IMR-90 (cell line): ENCODE measurements around the gene MRPL54. TPM values are rescaled to one million over a fixed set of nuclear protein-coding genes. Genes with fewer than 3 reads are reported as not detected.

ENCODE experiments used
- ATAC-seq: fragments of 200-7000 bp; cut with Tn5 transposase; 2 replicates; pipeline ENCODE4 v1.9.1; 2020; ENCODE audit warnings: low read depth, mild to moderate bottlenecking, moderate library complexity
- BruUV-seq: library from RNA; stranded (reverse); fragments of 400-500 nt; replicated peaks from 2 replicates; lab custom pipeline; 2021; lab: Mats Ljungman, UMichigan
- CTCF ChIA-PET: fragments of 300-600 bp; formaldehyde crosslinking; extraction: SDS; loops from one replicate; lab custom pipeline; 2021; ENCODE audit warnings: antibody characterized with exemption; lab: Yijun Ruan, JAX
- POLR2A ChIA-PET: fragments of 300-600 bp; sonication (Branson Sonifier 250); formaldehyde crosslinking; loops from one replicate; lab custom pipeline; 2022; ENCODE audit warnings: antibody characterized with exemption; ENCODE audit not compliant: unreplicated experiment; lab: Charles Lee
- DNase-seq: peaks from one replicate; pipeline ENCODE4 v3.0.0; 2013
- H2AFZ ChIP-seq: replicated peaks from 2 replicates; pipeline ENCODE3; 2013; ENCODE audit warnings: low read length, mild to moderate bottlenecking; ENCODE audit not compliant: poor library complexity
- H2AK5ac ChIP-seq: 2 replicates; pipeline ENCODE4 v1.6.1; 2013; ENCODE audit warnings: low read depth, low read length, inconsistent platforms
- H2AK9ac ChIP-seq: replicated peaks from 2 replicates; pipeline ENCODE3; 2013; ENCODE audit warnings: mild to moderate bottlenecking, low read depth, low read length, moderate library complexity; ENCODE audit not compliant: poor library complexity
- H2BK120ac ChIP-seq: 2 replicates; pipeline ENCODE4 v1.6.1; 2013; ENCODE audit warnings: low read depth, low read length, inconsistent platforms
- H2BK15ac ChIP-seq: 3 replicates; pipeline ENCODE4 v1.6.1; 2013; ENCODE audit warnings: low read depth, low read length, inconsistent platforms
- H2BK20ac ChIP-seq: 2 replicates; pipeline ENCODE4 v1.6.1; 2013; ENCODE audit warnings: low read depth, mild to moderate bottlenecking, inconsistent platforms, low read length, moderate library complexity
- H2BK5ac ChIP-seq: 2 replicates; pipeline ENCODE4 v1.6.1; 2013; ENCODE audit warnings: mild to moderate bottlenecking, low read depth, low read length, inconsistent platforms; ENCODE audit not compliant: poor library complexity, severe bottlenecking
- H3K14ac ChIP-seq: replicated peaks from 2 replicates; pipeline ENCODE4 v1.6.1; 2013; ENCODE audit warnings: low read depth, low read length, inconsistent platforms
- H3K18ac ChIP-seq: 2 replicates; pipeline ENCODE4 v1.6.1; 2013; ENCODE audit warnings: low read depth, low read length, control low read depth
- H3K23ac ChIP-seq: 2 replicates; pipeline ENCODE4 v1.6.1; 2013; ENCODE audit warnings: low read depth, low read length, inconsistent platforms
- H3K27ac ChIP-seq: 2 replicates; pipeline ENCODE4 v1.5.1; 2013; ENCODE audit warnings: mild to moderate bottlenecking, control low read depth, low read length; ENCODE audit not compliant: insufficient read depth
- H3K27me3 ChIP-seq: 2 replicates; pipeline ENCODE4 v1.6.1; 2013; ENCODE audit warnings: low read length; ENCODE audit not compliant: control insufficient read depth, insufficient read depth
- H3K36me3 ChIP-seq: 2 replicates; pipeline ENCODE4 v1.6.1; 2013; ENCODE audit warnings: low read length, mixed read lengths; ENCODE audit not compliant: control insufficient read depth, insufficient read depth
- H3K4ac ChIP-seq: 2 replicates; pipeline ENCODE4 v1.6.1; 2013; ENCODE audit warnings: low read depth, low read length, inconsistent platforms
- H3K4me1 ChIP-seq: 2 replicates; pipeline ENCODE4 v1.6.1; 2013; ENCODE audit warnings: low read length, mixed read lengths; ENCODE audit not compliant: control insufficient read depth, insufficient read depth
- H3K4me2 ChIP-seq: 2 replicates; pipeline ENCODE4 v1.6.1; 2013; ENCODE audit warnings: low read depth, mild to moderate bottlenecking, control low read depth, low read length, moderate library complexity
- H3K4me3 ChIP-seq: 2 replicates; pipeline ENCODE4 v1.5.1; 2013; ENCODE audit warnings: low read depth, mild to moderate bottlenecking, control low read depth, low read length, moderate library complexity; ENCODE audit not compliant: insufficient read depth
- H3K56ac ChIP-seq: 2 replicates; pipeline ENCODE4 v1.6.1; 2013; ENCODE audit warnings: low read length, inconsistent platforms; ENCODE audit not compliant: insufficient read depth; ENCODE audit errors: extremely low read depth
- H3K79me1 ChIP-seq, 2 experiments: 2 replicates each; pipeline ENCODE4 v1.6.1; 2013; ENCODE audit warnings: low read length in 2 of 2, inconsistent platforms in 1 of 2, low read depth in 1 of 2
- H3K9ac ChIP-seq: 2 replicates; pipeline ENCODE4 v1.6.1; 2013; ENCODE audit warnings: low read depth, low read length, control low read depth
- H3K9me1 ChIP-seq: 2 replicates; pipeline ENCODE4 v1.6.1; 2013; ENCODE audit warnings: low read length, inconsistent platforms; ENCODE audit not compliant: insufficient read depth
- H3K9me3 ChIP-seq: 2 replicates; pipeline ENCODE4 v1.6.1; 2013; ENCODE audit warnings: low read length; ENCODE audit not compliant: control insufficient read depth, insufficient read depth
- H4K20me1 ChIP-seq: 2 replicates; pipeline ENCODE4 v1.6.1; 2013; ENCODE audit warnings: low read length, inconsistent platforms; ENCODE audit not compliant: insufficient read depth
- H4K5ac ChIP-seq: 2 replicates; pipeline ENCODE4 v1.6.1; 2013; ENCODE audit warnings: mild to moderate bottlenecking, low read depth, low read length, control low read depth
- H4K8ac ChIP-seq, 2 experiments: 2 replicates each; pipeline ENCODE4 v1.6.1; 2013; ENCODE audit warnings: low read depth in 2 of 2, low read length in 2 of 2, control low read depth in 1 of 2, inconsistent platforms in 1 of 2
- H4K91ac ChIP-seq: 2 replicates; pipeline ENCODE4 v1.6.1; 2013; ENCODE audit warnings: low read depth, low read length, inconsistent platforms; ENCODE audit not compliant: insufficient read depth
- BHLHE40 ChIP-seq: fragments of 150-350 bp; IDR thresholded peaks from 2 replicates; pipeline ENCODE4 v1.6.1; 2016; ENCODE audit warnings: mild to moderate bottlenecking, low read depth, low read length
- CEBPB ChIP-seq: IDR thresholded peaks from 2 replicates; pipeline ENCODE4 v1.6.1; 2012; ENCODE audit warnings: low read depth, low read length, improper control_type of control experiment
- CHD1 ChIP-seq: IDR thresholded peaks from 2 replicates; pipeline ENCODE4 v1.6.1; 2012; ENCODE audit warnings: low read depth, low read length, improper control_type of control experiment
- FOS ChIP-seq: fragments of 150-350 bp; IDR thresholded peaks from 2 replicates; pipeline ENCODE4 v1.6.1; 2016; ENCODE audit warnings: low read depth, low read length
- MAFK ChIP-seq: IDR thresholded peaks from 2 replicates; pipeline ENCODE4 v1.6.1; 2012; ENCODE audit warnings: low read depth, low read length, improper control_type of control experiment
- MAZ ChIP-seq: IDR thresholded peaks from 2 replicates; pipeline ENCODE4 v1.6.1; 2012; ENCODE audit warnings: low read depth, mild to moderate bottlenecking, low read length, improper control_type of control experiment, moderate library complexity, borderline replicate concordance
- MXI1 ChIP-seq: IDR thresholded peaks from 2 replicates; pipeline ENCODE4 v1.6.1; 2012; ENCODE audit warnings: low read depth, mild to moderate bottlenecking, low read length, moderate library complexity, borderline replicate concordance
- NFE2L2 ChIP-seq: fragments of 150-350 bp; IDR thresholded peaks from 2 replicates; pipeline ENCODE4 v1.6.1; 2016; ENCODE audit warnings: low read depth, mild to moderate bottlenecking, low read length
- POLR2A ChIP-seq: IDR thresholded peaks from 2 replicates; pipeline ENCODE4 v1.6.1; 2012; ENCODE audit warnings: mild to moderate bottlenecking, low read depth, low read length
- RAD21 ChIP-seq: IDR thresholded peaks from 2 replicates; pipeline ENCODE4 v1.6.1; 2012; ENCODE audit warnings: low read length, improper control_type of control experiment
- RCOR1 ChIP-seq: IDR thresholded peaks from 2 replicates; pipeline ENCODE4 v1.6.1; 2012; ENCODE audit warnings: mild to moderate bottlenecking, low read length, improper control_type of control experiment; ENCODE audit not compliant: insufficient replicate concordance
- RFX5 ChIP-seq: IDR thresholded peaks from 2 replicates; pipeline ENCODE4 v1.8.0; 2012; ENCODE audit warnings: low read depth, mild to moderate bottlenecking, low read length, moderate library complexity
- SMC3 ChIP-seq: fragments of 150-350 bp; IDR thresholded peaks from 2 replicates; pipeline ENCODE4 v1.6.1; 2016; ENCODE audit warnings: low read depth, mild to moderate bottlenecking, antibody characterized with exemption, low read length, moderate library complexity
- WGBS, 2 experiments: methylation state at CpG; one replicate each; pipeline versions ENCODE4 v1.1.5 to v1.1.7; 2013; ENCODE audit warnings: missing lambda C conversion rate in 2 of 2; ENCODE audit not compliant: insufficient read length in 1 of 2; ENCODE audit errors: extremely low coverage in 2 of 2; 5-methylcytosine and 5-hydroxymethylcytosine counted together
- dilution Hi-C: fragments of 300-500 bp; cut with HindIII; formaldehyde crosslinking; loops from one replicate; pipeline ENCODE4 v1.14.3; 2018; ENCODE audit warnings: low sequenced_read_pairs; ENCODE audit not compliant: unreplicated experiment
- in situ Hi-C: fragments of 300-500 bp; cut with MboI; formaldehyde crosslinking; loops from 3 replicates; pipeline ENCODE4 v1.14.3; 2019; ENCODE audit warnings: low sequenced_read_pairs, inconsistent platforms, mixed read lengths
- intact Hi-C: fragments of 100-400 bp; cut with micrococcal nuclease; formaldehyde crosslinking; loops from 2 replicates; pipeline ENCODE4 v1.10.0; 2022
- polyA plus RNA-seq, 3 experiments: library from polyadenylated mRNA; depleted of rRNA; stranded (reverse); fragments of >200 nt; gene quantifications; 2 replicates each; pipeline ENCODE4 v1.2.3, GENCODE V29; 2012; ENCODE audit warnings: low replicate concordance in 1 of 3
- total RNA-seq: library from RNA; depleted of rRNA; stranded (reverse); fragments of >200 nt; gene quantifications from 2 replicates; pipeline ENCODE4 v1.2.3, GENCODE V29; 2012
- TF ChIP-seq, protein P1 (sequence below): fragments of 150-350 bp; IDR thresholded peaks from 2 replicates; pipeline ENCODE4 v1.6.1; 2017; ENCODE audit warnings: mild to moderate bottlenecking, antibody characterized with exemption, low read length, low read depth
- TF ChIP-seq, protein P2 (sequence below): conservative IDR thresholded peaks from 2 replicates; pipeline ENCODE4 v1.5.1; 2012; ENCODE audit warnings: mild to moderate bottlenecking, low read depth, low read length, improper control_type of control experiment
- TF ChIP-seq, protein P3 (sequence below): fragments of 150-350 bp; IDR thresholded peaks from 2 replicates; pipeline ENCODE4 v1.6.1; 2016; ENCODE audit warnings: low read depth, mild to moderate bottlenecking, low read length, moderate library complexity, borderline replicate concordance

The MRPL54 gene
- total and polyA plus RNA-seq, 2 of the 4 experiments (the other 2 are of a cell fraction), result 55.9 to 75.7 TPM

DNA sequence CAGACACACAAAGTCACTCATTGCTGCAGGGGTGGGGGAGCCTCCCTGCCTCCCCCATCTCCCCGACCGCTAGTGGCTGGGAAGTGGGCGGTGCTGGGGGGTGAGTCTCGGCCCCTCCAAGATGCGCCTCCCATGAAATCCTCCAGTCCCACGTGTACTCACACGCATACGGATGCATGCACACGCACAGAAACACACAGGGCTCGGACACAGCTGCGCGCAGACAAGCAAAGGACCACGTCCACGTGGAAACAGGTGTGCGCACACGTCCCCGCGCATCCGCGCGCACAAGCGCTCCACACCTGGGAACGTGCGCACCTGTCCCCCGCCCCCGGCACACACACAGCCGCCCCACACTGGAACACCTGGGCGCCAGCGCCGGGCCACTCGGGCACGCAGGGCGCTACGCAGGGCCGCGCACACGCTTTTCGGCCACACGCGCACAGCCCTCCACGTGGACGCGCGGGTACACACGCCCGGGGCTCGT, 23.0 kb downstream of the MRPL54 start:
- CTCF ChIA-PET, result no interaction called here

More for the DNA sequence above, 23.0 kb downstream of the MRPL54 start:
- Histone ChIP-seq H3K4me1 (no peaks in the 10 kb centered on the region), H3K9me3 (peaks cover 27% of the 10 kb centered on the region), H2AFZ (no peak overlapping the region), H3K23ac (no peak overlapping the region), H3K27ac (no peak overlapping the region), H4K20me1 (no peaks in the 10 kb centered on the region), H4K8ac (no peak overlapping the region), H3K14ac (no peak overlapping the region), H3K4me3 (no peak overlapping the region), H3K79me1 (no peaks in the 10 kb centered on the region), H2BK15ac (no peak overlapping the region), H3K9ac (no peak overlapping the region), H3K36me3 (no peaks in the 10 kb centered on the region), H3K56ac (no peak overlapping the region), H3K18ac (no peak overlapping the region), H2BK120ac (no peak overlapping the region), H2BK20ac (no peak overlapping the region), H2AK9ac (no peak overlapping the region), H4K91ac (no peak overlapping the region), H2BK5ac (no peak overlapping the region), H3K27me3 (peaks cover 28% of the 10 kb centered on the region), H3K4me2 (no peak overlapping the region), H4K5ac (no peak overlapping the region), H3K4ac (no peak overlapping the region), H3K9me1 (no peaks in the 10 kb centered on the region), H2AK5ac (no peak overlapping the region)
- in situ Hi-C loops, result no loop called here
- no peak for ATAC-seq
- no peak for TF ChIP-seq SMC3
- no peak for TF ChIP-seq RFX5
- TF ChIP-seq RAD21, result no peak
- no peak for TF ChIP-seq MAZ
- TF ChIP-seq, protein P1, sequence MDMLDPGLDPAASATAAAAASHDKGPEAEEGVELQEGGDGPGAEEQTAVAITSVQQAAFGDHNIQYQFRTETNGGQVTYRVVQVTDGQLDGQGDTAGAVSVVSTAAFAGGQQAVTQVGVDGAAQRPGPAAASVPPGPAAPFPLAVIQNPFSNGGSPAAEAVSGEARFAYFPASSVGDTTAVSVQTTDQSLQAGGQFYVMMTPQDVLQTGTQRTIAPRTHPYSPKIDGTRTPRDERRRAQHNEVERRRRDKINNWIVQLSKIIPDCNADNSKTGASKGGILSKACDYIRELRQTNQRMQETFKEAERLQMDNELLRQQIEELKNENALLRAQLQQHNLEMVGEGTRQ, result no peak
- TF ChIP-seq CHD1, result no peak
- TF ChIP-seq MAFK, result no peak
- no peak for TF ChIP-seq CEBPB
- TF ChIP-seq BHLHE40, result no peak
- no peak for TF ChIP-seq RCOR1
- TF ChIP-seq POLR2A, result no peak
- TF ChIP-seq, protein P2, sequence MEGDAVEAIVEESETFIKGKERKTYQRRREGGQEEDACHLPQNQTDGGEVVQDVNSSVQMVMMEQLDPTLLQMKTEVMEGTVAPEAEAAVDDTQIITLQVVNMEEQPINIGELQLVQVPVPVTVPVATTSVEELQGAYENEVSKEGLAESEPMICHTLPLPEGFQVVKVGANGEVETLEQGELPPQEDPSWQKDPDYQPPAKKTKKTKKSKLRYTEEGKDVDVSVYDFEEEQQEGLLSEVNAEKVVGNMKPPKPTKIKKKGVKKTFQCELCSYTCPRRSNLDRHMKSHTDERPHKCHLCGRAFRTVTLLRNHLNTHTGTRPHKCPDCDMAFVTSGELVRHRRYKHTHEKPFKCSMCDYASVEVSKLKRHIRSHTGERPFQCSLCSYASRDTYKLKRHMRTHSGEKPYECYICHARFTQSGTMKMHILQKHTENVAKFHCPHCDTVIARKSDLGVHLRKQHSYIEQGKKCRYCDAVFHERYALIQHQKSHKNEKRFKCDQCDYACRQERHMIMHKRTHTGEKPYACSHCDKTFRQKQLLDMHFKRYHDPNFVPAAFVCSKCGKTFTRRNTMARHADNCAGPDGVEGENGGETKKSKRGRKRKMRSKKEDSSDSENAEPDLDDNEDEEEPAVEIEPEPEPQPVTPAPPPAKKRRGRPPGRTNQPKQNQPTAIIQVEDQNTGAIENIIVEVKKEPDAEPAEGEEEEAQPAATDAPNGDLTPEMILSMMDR, result no peak
- no peak for TF ChIP-seq MXI1
- TF ChIP-seq NFE2L2, result no peak
- TF ChIP-seq, protein P3, sequence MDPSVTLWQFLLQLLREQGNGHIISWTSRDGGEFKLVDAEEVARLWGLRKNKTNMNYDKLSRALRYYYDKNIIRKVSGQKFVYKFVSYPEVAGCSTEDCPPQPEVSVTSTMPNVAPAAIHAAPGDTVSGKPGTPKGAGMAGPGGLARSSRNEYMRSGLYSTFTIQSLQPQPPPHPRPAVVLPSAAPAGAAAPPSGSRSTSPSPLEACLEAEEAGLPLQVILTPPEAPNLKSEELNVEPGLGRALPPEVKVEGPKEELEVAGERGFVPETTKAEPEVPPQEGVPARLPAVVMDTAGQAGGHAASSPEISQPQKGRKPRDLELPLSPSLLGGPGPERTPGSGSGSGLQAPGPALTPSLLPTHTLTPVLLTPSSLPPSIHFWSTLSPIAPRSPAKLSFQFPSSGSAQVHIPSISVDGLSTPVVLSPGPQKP, result no peak
- no peak for TF ChIP-seq FOS
- 3% methylated on average over 32 of the region's 47 CpGs; no CpG with 5 or more reads in 1 of the 2 experiments for WGBS, 2 experiments
- dilution Hi-C loops, result no loop called here
- DNase-seq, result no peak
- intact Hi-C loops, result no loop called here
- POLR2A ChIA-PET, result no interaction called here
- no TSS peak for BruUV-seq
